HG03175 (cell line): ENCODE results near the gene PPP1R14D.
A peak's percentile ranks its signal among the peaks of the same experiment; 100 is the strongest.

ENCODE experiments used
- ATAC-seq: cut with Tn5 transposase; IDR thresholded peaks from one replicate; pipeline ENCODE4 v1.9.1; 2021; ENCODE audit warnings: mild to moderate bottlenecking, moderate library complexity; ENCODE audit not compliant: unreplicated experiment

Gene PPP1R14D

GRCh38 chr15:40853241-40853890 is 24.9 kb upstream of the PPP1R14D start:
- ATAC-seq = no peak

GRCh38 chr15:40852529-40852928 is 24.0 kb upstream of the PPP1R14D start:
- no peak for ATAC-seq

- ATAC-seq = no peak
These were observed 22.1 kb upstream of the PPP1R14D start for GRCh38 chr15:40850576-40851112.

GRCh38 chr15:40847223-40847961 is 18.9 kb upstream of the PPP1R14D start:
- ATAC-seq = no peak

GRCh38 chr15:40846841-40847222 is 18.3 kb upstream of the PPP1R14D start:
- no peak for ATAC-seq

- no peak for ATAC-seq
These were observed 17.2 kb upstream of the PPP1R14D start for GRCh38 chr15:40845511-40846284.

GRCh38 chr15:40845036-40845435 is 16.5 kb upstream of the PPP1R14D start:
- no peak for ATAC-seq

GRCh38 chr15:40844696-40845030 is 16.2 kb upstream of the PPP1R14D start:
- ATAC-seq = peak; percentile 22

- peak; percentile 32 for ATAC-seq
These were observed 15.6 kb upstream of the PPP1R14D start, which contains the start of gene SPINT1 for GRCh38 chr15:40843885-40844695. Gene SPINT1, plus strand, starts transcription at chr15:40844048. Its CDS starts 507 bp downstream, at chr15:40844555.

- ATAC-seq = no peak
These were observed 14.9 kb upstream of the PPP1R14D start for GRCh38 chr15:40843261-40843884.

- no peak for ATAC-seq
These were observed 13.2 kb upstream of the PPP1R14D start for GRCh38 chr15:40841741-40842140.

GRCh38 chr15:40838756-40839155 is 10.2 kb upstream of the PPP1R14D start:
- ATAC-seq = no peak

- no peak for ATAC-seq
These were observed 7.5 kb upstream of the PPP1R14D start for GRCh38 chr15:40836020-40836419.

GRCh38 chr15:40832903-40833302 is 4.4 kb upstream of the PPP1R14D start:
- no peak for ATAC-seq

- ATAC-seq = no peak
These were observed 3.4 kb upstream of the PPP1R14D start for GRCh38 chr15:40831861-40832260.

- no peak for ATAC-seq
These were observed 2.4 kb upstream of the PPP1R14D start for GRCh38 chr15:40830884-40831283.

GRCh38 chr15:40829115-40829514 is 607 bp upstream of the PPP1R14D start:
- no peak for ATAC-seq

GRCh38 chr15:40826423-40827075 is 2.0 kb downstream of the PPP1R14D start:
- ATAC-seq = no peak

GRCh38 chr15:40825661-40826422 is 2.7 kb downstream of the PPP1R14D start:
- ATAC-seq = no peak
